ENCODE results near the gene DUSP28. TPM values are rescaled to one million over a fixed set of nuclear protein-coding genes. Genes with fewer than 3 reads are reported as not detected.
A peak's percentile ranks its signal among the peaks of the same experiment; 100 is the strongest.

DUSP28 gene
- total RNA-seq, 2 donors from 2014 or later, result 3.9 to 5.3 TPM

GRCh38 chr2:240569998-240570530 is 9.9 kb downstream of the DUSP28 start:
- H3K9ac ChIP-seq (ENCODE audit: low read depth in 2 of 2, low read length in 2 of 2), result peak overlapping the region; percentile 37 to 86
- peaks cover 30% of the 10 kb centered on the region for H3K4me1 ChIP-seq
- DNase-seq, result no peak
- H3K9me3 ChIP-seq, result no peaks in the 10 kb centered on the region
- intact Hi-C loops (cut with DNase I), result no loop called here
- no peaks in the 10 kb centered on the region for H3K27me3 ChIP-seq
- H3K4me3 ChIP-seq, result peak overlapping the region; percentile 86
- H3K27ac ChIP-seq, result no peak overlapping the region
- H3K36me3 ChIP-seq, result no peaks in the 10 kb centered on the region
- no peak for TF ChIP-seq CTCF (IDR thresholded peaks at IDR 0.05)

- Histone ChIP-seq H3K4me3 (no peak overlapping the region), H3K36me3 (no peaks in the 10 kb centered on the region), H3K27ac (no peak overlapping the region), H3K9me3 (no peaks in the 10 kb centered on the region), H3K27me3 (no peaks in the 10 kb centered on the region), H3K9ac (ENCODE audit: low read depth in 2 of 2, low read length in 2 of 2) (no peak overlapping the region), H3K4me1 (peaks cover 27% of the 10 kb centered on the region)
- no peak for TF ChIP-seq CTCF (IDR thresholded peaks at IDR 0.05)
- DNase-seq, result no peak
- intact Hi-C loops (cut with DNase I), result no loop called here
Observed at GRCh38 chr2:240570531-240571313, 10.6 kb downstream of the DUSP28 start.

- TF ChIP-seq CTCF (IDR thresholded peaks at IDR 0.05), result no peak
- H3K4me3 ChIP-seq, result no peak overlapping the region
- DNase-seq, result no peak
- intact Hi-C loops (cut with DNase I), result no loop called here
- peaks cover 27% of the 10 kb centered on the region for H3K4me1 ChIP-seq
- no peaks in the 10 kb centered on the region for H3K27me3 ChIP-seq
- H3K9me3 ChIP-seq, result no peaks in the 10 kb centered on the region
- peaks cover 2% of the 10 kb centered on the region for H3K36me3 ChIP-seq
- H3K9ac ChIP-seq (ENCODE audit: low read depth in 2 of 2, low read length in 2 of 2), result no peak overlapping the region
- no peak overlapping the region for H3K27ac ChIP-seq
Observed at GRCh38 chr2:240571314-240571973, 11.3 kb downstream of the DUSP28 start.

- intact Hi-C loops (cut with DNase I), result no loop called here
- Histone ChIP-seq H3K36me3 (peaks cover 6% of the 10 kb centered on the region), H3K27me3 (no peaks in the 10 kb centered on the region), H3K9ac (ENCODE audit: low read depth in 2 of 2, low read length in 2 of 2) (no peak overlapping the region), H3K9me3 (no peaks in the 10 kb centered on the region), H3K4me1 (peaks cover 21% of the 10 kb centered on the region), H3K4me3 (no peak overlapping the region), H3K27ac (no peak overlapping the region)
- DNase-seq, result no peak
- TF ChIP-seq CTCF (IDR thresholded peaks at IDR 0.05), result no peak
Observed at GRCh38 chr2:240572141-240573031, 12.2 kb downstream of the DUSP28 start.

GRCh38 chr2:240573071-240573515 is 12.9 kb downstream of the DUSP28 start:
- H3K9ac ChIP-seq (ENCODE audit: low read depth in 2 of 2, low read length in 2 of 2), result no peak overlapping the region
- no peak for DNase-seq
- H3K9me3 ChIP-seq, result no peaks in the 10 kb centered on the region
- peaks cover 6% of the 10 kb centered on the region for H3K36me3 ChIP-seq
- H3K27me3 ChIP-seq, result no peaks in the 10 kb centered on the region
- no peak for TF ChIP-seq CTCF (IDR thresholded peaks at IDR 0.05)
- no peak overlapping the region for H3K4me3 ChIP-seq
- H3K27ac ChIP-seq, result no peak overlapping the region
- H3K4me1 ChIP-seq, result peaks cover 20% of the 10 kb centered on the region
- intact Hi-C loops (cut with DNase I), result no loop called here
